GM21423 (cell line): ENCODE measurements around the gene NME7.
A peak's percentile ranks its signal among the peaks of the same experiment; 100 is the strongest.

Experiments
- ATAC-seq: cut with Tn5 transposase; IDR thresholded peaks from one replicate; pipeline ENCODE4 v1.9.1; 2021; ENCODE audit warnings: mild to moderate bottlenecking, moderate library complexity; ENCODE audit not compliant: unreplicated experiment

NME7 gene

GRCh38 chr1:169110236-169110635 is 257.4 kb downstream of the NME7 start:
- no peak for ATAC-seq

- ATAC-seq: no peak
Observed at GRCh38 chr1:169109561-169110134, 257.9 kb downstream of the NME7 start.

GRCh38 chr1:169108863-169109560 is 258.6 kb downstream of the NME7 start:
- ATAC-seq: no peak

- no peak for ATAC-seq
Observed at GRCh38 chr1:169108223-169108622, 259.4 kb downstream of the NME7 start.

- no peak for ATAC-seq
Observed at GRCh38 chr1:169107603-169108208, 259.9 kb downstream of the NME7 start.

GRCh38 chr1:169106921-169107602 is 260.5 kb downstream of the NME7 start:
- no peak for ATAC-seq

- peak; percentile 82 for ATAC-seq
Observed at GRCh38 chr1:169106095-169106920, 261.3 kb downstream of the NME7 start, which contains the start of gene ATP1B1. TSS of gene ATP1B1 (plus strand) at chr1:169106690. CDS start at chr1:169106830, 140 bp downstream.

GRCh38 chr1:169105434-169106094 is 262.0 kb downstream of the NME7 start:
- ATAC-seq: peak; percentile 23

- ATAC-seq: no peak
Observed at GRCh38 chr1:169105087-169105433, 262.5 kb downstream of the NME7 start.

- ATAC-seq: no peak
Observed at GRCh38 chr1:169103480-169103893, 264.1 kb downstream of the NME7 start.

- ATAC-seq: no peak
Observed at GRCh38 chr1:169103002-169103401, 264.6 kb downstream of the NME7 start.

- no peak for ATAC-seq
Observed at GRCh38 chr1:169102567-169102966, 265.0 kb downstream of the NME7 start.

- no peak for ATAC-seq
Observed at GRCh38 chr1:169100651-169101088, 266.9 kb downstream of the NME7 start.

- no peak for ATAC-seq
Observed at GRCh38 chr1:169100208-169100607, 267.4 kb downstream of the NME7 start.

GRCh38 chr1:169099561-169099960 is 268.0 kb downstream of the NME7 start:
- ATAC-seq: no peak

- no peak for ATAC-seq
Observed at GRCh38 chr1:169098380-169098779, 269.2 kb downstream of the NME7 start.

GRCh38 chr1:169094897-169095569 is 272.6 kb downstream of the NME7 start:
- ATAC-seq: no peak

GRCh38 chr1:169092399-169092798 is 275.2 kb downstream of the NME7 start:
- no peak for ATAC-seq

GRCh38 chr1:169091480-169091941 is 276.1 kb downstream of the NME7 start:
- ATAC-seq: peak; percentile 72

- ATAC-seq: peak; percentile 44
Observed at GRCh38 chr1:169090900-169091311, 276.7 kb downstream of the NME7 start.
